DOHH2 (cell line): ENCODE data around the gene ZNF521.

Experiments used
- H3F3A ChIP-seq: fragments of 200-600 bp; sonication (generic), shearing (Covaris generic); 2 replicates; pipeline ENCODE4 v1.6.0; 2016; ENCODE audit warnings: antibody characterized with exemption, mild to moderate bottlenecking; ENCODE audit not compliant: control insufficient read depth, insufficient read depth
- H3K27ac ChIP-seq: fragments of 200-600 bp; sonication (generic); 2 replicates; pipeline ENCODE4 v1.5.1; 2014; ENCODE audit warnings: low read depth, mild to moderate bottlenecking, low read length, moderate library complexity
- H3K27me3 ChIP-seq: fragments of 200-600 bp; sonication (generic); 2 replicates; pipeline ENCODE4 v1.6.1; 2014; ENCODE audit warnings: mild to moderate bottlenecking, low read length, mixed read lengths; ENCODE audit not compliant: control insufficient read depth
- H3K36me3 ChIP-seq: fragments of 200-600 bp; sonication (generic); 2 replicates; pipeline ENCODE4 v1.6.1; 2014; ENCODE audit warnings: mild to moderate bottlenecking, low read length, moderate library complexity, mixed read lengths; ENCODE audit not compliant: control insufficient read depth
- H3K4me1 ChIP-seq: fragments of 200-600 bp; sonication (generic); 2 replicates; pipeline ENCODE4 v1.6.1; 2014; ENCODE audit warnings: mild to moderate bottlenecking, low read length, mixed read lengths; ENCODE audit not compliant: control insufficient read depth
- H3K4me2 ChIP-seq: fragments of 200-600 bp; sonication (generic); 2 replicates; pipeline ENCODE4 v1.6.0; 2014; ENCODE audit warnings: mild to moderate bottlenecking, low read length, moderate library complexity
- H3K4me3 ChIP-seq: fragments of 200-600 bp; sonication (generic); 2 replicates; pipeline ENCODE4 v1.5.1; 2014; ENCODE audit warnings: mild to moderate bottlenecking, low read length, mixed read lengths
- H3K79me2 ChIP-seq: fragments of 200-600 bp; sonication (generic); 2 replicates; pipeline ENCODE4 v1.6.1; 2014; ENCODE audit warnings: mild to moderate bottlenecking, low read length, mixed read lengths; ENCODE audit not compliant: control insufficient read depth
- H3K9me2 ChIP-seq: fragments of 200-600 bp; sonication (generic); replicated peaks from 2 replicates; pipeline ENCODE4 v1.6.1; 2014; ENCODE audit warnings: mild to moderate bottlenecking, low read length, mixed read lengths; ENCODE audit not compliant: control insufficient read depth
- H3K9me3 ChIP-seq: fragments of 200-600 bp; sonication (generic); 2 replicates; pipeline ENCODE4 v1.6.1; 2014; ENCODE audit warnings: antibody characterized with exemption, low read length, mixed read lengths; ENCODE audit not compliant: control insufficient read depth, insufficient read depth
- H4K20me1 ChIP-seq: fragments of 200-600 bp; sonication (generic); 2 replicates; pipeline ENCODE4 v1.6.0; 2014; ENCODE audit warnings: low read depth, mild to moderate bottlenecking, antibody characterized with exemption, low read length, moderate library complexity; ENCODE audit not compliant: control insufficient read depth, insufficient read depth
- EZH2phosphoT487 ChIP-seq: fragments of 200-600 bp; sonication (generic); IDR thresholded peaks from 2 replicates; pipeline ENCODE4 v1.6.1; 2017; ENCODE audit warnings: borderline replicate concordance, mild to moderate bottlenecking, antibody characterized with exemption, low read length, moderate library complexity, mixed read lengths
- TF ChIP-seq, protein P1 (sequence below): fragments of 200-600 bp; sonication (generic); IDR thresholded peaks from one replicate; pipeline ENCODE4 v1.5.1; 2014; ENCODE audit warnings: antibody characterized with exemption, mild to moderate bottlenecking, low read depth, low read length; ENCODE audit not compliant: poor library complexity, severe bottlenecking

The ZNF521 gene

DNA sequence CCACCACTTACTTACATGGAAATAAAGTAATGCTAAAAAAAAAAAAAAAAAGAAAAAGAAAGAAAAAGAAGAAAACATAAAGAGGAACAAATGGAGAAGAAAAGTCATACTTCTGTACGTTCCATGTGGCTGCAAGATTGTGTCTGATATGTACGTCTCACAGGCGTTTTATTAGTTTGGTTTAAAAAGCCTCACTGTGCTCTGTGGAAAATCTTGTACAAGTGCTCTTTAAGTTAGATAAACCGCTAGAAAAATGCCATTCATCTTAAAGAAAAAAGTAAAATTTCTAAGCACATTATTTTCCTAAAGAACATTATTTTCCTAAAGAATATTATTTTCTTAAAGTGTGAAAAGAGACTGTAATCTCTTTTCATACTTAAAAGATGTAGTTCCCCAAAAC, 165.1 kb downstream of the ZNF521 start:
- H3K9me3 ChIP-seq = no peaks in the 10 kb centered on the region
- H3K4me2 ChIP-seq = no peak overlapping the region
- no peaks in the 10 kb centered on the region for H3K4me1 ChIP-seq
- H3K79me2 ChIP-seq = no peaks in the 10 kb centered on the region
- no peak for TF ChIP-seq EZH2phosphoT487
- TF ChIP-seq, protein P1, sequence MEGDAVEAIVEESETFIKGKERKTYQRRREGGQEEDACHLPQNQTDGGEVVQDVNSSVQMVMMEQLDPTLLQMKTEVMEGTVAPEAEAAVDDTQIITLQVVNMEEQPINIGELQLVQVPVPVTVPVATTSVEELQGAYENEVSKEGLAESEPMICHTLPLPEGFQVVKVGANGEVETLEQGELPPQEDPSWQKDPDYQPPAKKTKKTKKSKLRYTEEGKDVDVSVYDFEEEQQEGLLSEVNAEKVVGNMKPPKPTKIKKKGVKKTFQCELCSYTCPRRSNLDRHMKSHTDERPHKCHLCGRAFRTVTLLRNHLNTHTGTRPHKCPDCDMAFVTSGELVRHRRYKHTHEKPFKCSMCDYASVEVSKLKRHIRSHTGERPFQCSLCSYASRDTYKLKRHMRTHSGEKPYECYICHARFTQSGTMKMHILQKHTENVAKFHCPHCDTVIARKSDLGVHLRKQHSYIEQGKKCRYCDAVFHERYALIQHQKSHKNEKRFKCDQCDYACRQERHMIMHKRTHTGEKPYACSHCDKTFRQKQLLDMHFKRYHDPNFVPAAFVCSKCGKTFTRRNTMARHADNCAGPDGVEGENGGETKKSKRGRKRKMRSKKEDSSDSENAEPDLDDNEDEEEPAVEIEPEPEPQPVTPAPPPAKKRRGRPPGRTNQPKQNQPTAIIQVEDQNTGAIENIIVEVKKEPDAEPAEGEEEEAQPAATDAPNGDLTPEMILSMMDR = no peak
- no peaks in the 10 kb centered on the region for H4K20me1 ChIP-seq
- no peaks in the 10 kb centered on the region for H3K9me2 ChIP-seq
- H3K27me3 ChIP-seq = 0 out of 2 replicates have a peak, but pooled peaks cover 2% of the 10 kb centered on the region
- no peaks in the 10 kb centered on the region for H3F3A ChIP-seq
- H3K27ac ChIP-seq = no peak overlapping the region
- H3K36me3 ChIP-seq = no peaks in the 10 kb centered on the region
- H3K4me3 ChIP-seq = no peak overlapping the region

DNA sequence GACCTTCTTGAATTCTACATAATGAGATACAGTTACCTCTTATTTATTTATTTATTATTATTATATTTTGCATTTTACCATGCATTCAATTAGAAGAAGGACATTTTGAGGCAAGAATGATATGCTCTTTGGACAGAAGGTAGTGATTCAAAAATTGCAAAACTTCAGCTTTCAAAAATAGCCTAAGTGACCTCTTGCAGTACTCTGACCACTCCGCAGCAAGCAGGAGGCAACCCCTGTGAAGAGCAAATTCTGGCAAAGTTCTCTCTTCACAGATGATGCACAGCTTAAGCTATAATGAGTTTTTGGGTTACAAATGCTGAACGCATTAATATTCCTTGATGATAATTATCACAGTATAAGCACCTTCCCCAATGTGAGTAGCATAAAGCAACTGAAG, 170.0 kb downstream of the ZNF521 start:
- TF ChIP-seq EZH2phosphoT487 = no peak
- TF ChIP-seq, protein P1 = no peak
- Histone ChIP-seq H3K9me2 (no peaks in the 10 kb centered on the region), H3K27ac (no peak overlapping the region), H4K20me1 (no peaks in the 10 kb centered on the region), H3K4me3 (no peak overlapping the region), H3K79me2 (no peaks in the 10 kb centered on the region), H3K4me2 (no peak overlapping the region), H3K4me1 (no peaks in the 10 kb centered on the region), H3K36me3 (no peaks in the 10 kb centered on the region), H3F3A (no peaks in the 10 kb centered on the region), H3K27me3 (0 out of 2 replicates have a peak, but pooled peaks cover 2% of the 10 kb centered on the region), H3K9me3 (no peaks in the 10 kb centered on the region)

DNA sequence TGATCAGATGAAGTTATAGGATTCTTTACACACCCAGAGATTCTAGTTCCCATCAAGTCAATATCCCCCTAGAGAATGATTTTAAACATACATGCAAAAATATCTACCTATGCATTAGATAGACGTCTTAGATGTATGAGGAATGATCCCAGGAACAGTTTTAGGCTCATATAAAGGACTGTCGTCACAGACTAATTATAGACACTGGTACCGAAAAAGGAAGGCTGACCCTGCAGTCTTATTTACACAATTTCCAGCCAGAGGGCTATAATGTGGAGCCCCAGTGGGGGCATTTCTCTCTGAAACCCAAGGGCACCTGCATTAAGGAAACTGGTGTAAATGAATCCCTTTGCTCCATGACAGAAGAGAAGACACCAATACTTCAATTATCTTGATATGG, 170.4 kb downstream of the ZNF521 start:
- Histone ChIP-seq H3K27me3 (0 out of 2 replicates have a peak, but pooled peaks cover 2% of the 10 kb centered on the region), H3K79me2 (no peaks in the 10 kb centered on the region)

More for the DNA sequence above, 170.4 kb downstream of the ZNF521 start:
- no peak for TF ChIP-seq EZH2phosphoT487
- TF ChIP-seq, protein P1 = no peak
- no peaks in the 10 kb centered on the region for H3K9me3 ChIP-seq
- no peaks in the 10 kb centered on the region for H3K4me1 ChIP-seq
- H4K20me1 ChIP-seq = no peaks in the 10 kb centered on the region
- no peak overlapping the region for H3K4me3 ChIP-seq
- H3K9me2 ChIP-seq = no peaks in the 10 kb centered on the region
- no peak overlapping the region for H3K4me2 ChIP-seq
- H3K27ac ChIP-seq = no peak overlapping the region
- H3K36me3 ChIP-seq = no peaks in the 10 kb centered on the region
- H3F3A ChIP-seq = no peaks in the 10 kb centered on the region
